Neural progenitor cell (in vitro differentiated cells): ENCODE measurements around the gene COL23A1. TPM values are rescaled to one million over a fixed set of nuclear protein-coding genes. Genes with fewer than 3 reads are reported as not detected.

Experiments
- DNase-seq: peaks from one replicate; pipeline ENCODE4 v3.0.0-alpha.2; 2016; ENCODE audit warnings: low spot score
- H2AFZ ChIP-seq: fragments of 200-600 bp; sonication (generic); replicated peaks from 2 replicates; pipeline ENCODE4 v1.6.1; 2016; ENCODE audit warnings: antibody characterized with exemption
- H3F3A ChIP-seq: fragments of 200-600 bp; sonication (generic); 2 replicates; pipeline ENCODE4 v1.6.1; 2016; ENCODE audit warnings: antibody characterized with exemption, low read depth
- H3K27ac ChIP-seq: fragments of 200-600 bp; sonication (generic); 2 replicates; pipeline ENCODE4 v1.5.1; 2016; ENCODE audit warnings: mild to moderate bottlenecking
- H3K27me3 ChIP-seq: fragments of 200-600 bp; sonication (generic); 2 replicates; pipeline ENCODE4 v1.6.1; 2016; ENCODE audit warnings: mild to moderate bottlenecking, moderate library complexity
- H3K36me3 ChIP-seq: fragments of 200-600 bp; sonication (generic); 2 replicates; pipeline ENCODE4 v1.5.1; 2016
- H3K4me1 ChIP-seq: fragments of 200-600 bp; sonication (generic); 2 replicates; pipeline ENCODE4 v1.6.1; 2016; ENCODE audit warnings: mixed run types
- H3K4me2 ChIP-seq: fragments of 200-600 bp; sonication (generic); 2 replicates; pipeline ENCODE4 v1.6.1; 2016
- H3K4me3 ChIP-seq: fragments of 200-600 bp; sonication (generic); 2 replicates; pipeline ENCODE4 v1.5.1; 2016
- H3K79me2 ChIP-seq: fragments of 200-600 bp; sonication (generic); 2 replicates; pipeline ENCODE4 v1.6.1; 2016; ENCODE audit warnings: low read depth
- H3K9ac ChIP-seq: fragments of 200-600 bp; sonication (generic); 2 replicates; pipeline ENCODE4 v1.6.1; 2016
- H3K9me3 ChIP-seq: fragments of 200-600 bp; sonication (generic); 2 replicates; pipeline ENCODE4 v1.5.1; 2016; ENCODE audit warnings: low read depth
- H4K20me1 ChIP-seq: fragments of 200-600 bp; sonication (generic); 2 replicates; pipeline ENCODE4 v1.6.1; 2016; ENCODE audit warnings: low read depth
- H3K27ac Mint-ChIP-seq: 3 replicates; pipeline ENCODE4 v1.8.0; 2021; ENCODE audit warnings: mixed read lengths
- H3K27me3 Mint-ChIP-seq: 2 replicates; pipeline ENCODE4 v1.8.0; 2022; ENCODE audit warnings: low read depth, mild to moderate bottlenecking, inconsistent platforms, moderate library complexity, mixed read lengths; ENCODE audit not compliant: insufficient read depth
- H3K36me3 Mint-ChIP-seq: 3 replicates; pipeline ENCODE4 v1.8.0; 2021; ENCODE audit warnings: mixed read lengths
- H3K4me1 Mint-ChIP-seq: 3 replicates; pipeline ENCODE4 v1.8.0; 2021; ENCODE audit warnings: mixed read lengths
- H3K4me3 Mint-ChIP-seq: 3 replicates; pipeline ENCODE4 v1.8.0; 2021; ENCODE audit warnings: mild to moderate bottlenecking, moderate library complexity, mixed read lengths
- H3K9me3 Mint-ChIP-seq: 3 replicates; pipeline ENCODE4 v1.8.0; 2020; ENCODE audit warnings: mixed read lengths
- CTCF ChIP-seq: fragments of 200-600 bp; sonication (generic); IDR thresholded peaks from 2 replicates; pipeline ENCODE4 v1.5.1; 2017; ENCODE audit warnings: antibody characterized with exemption, mild to moderate bottlenecking
- EZH2 ChIP-seq: fragments of 200-600 bp; sonication (generic); IDR thresholded peaks from 2 replicates; pipeline ENCODE4 v1.6.1; 2017; ENCODE audit warnings: antibody characterized with exemption, mild to moderate bottlenecking, moderate library complexity
- EZH2phosphoT487 ChIP-seq: fragments of 200-600 bp; sonication (generic); IDR thresholded peaks from 2 replicates; pipeline ENCODE4 v1.6.1; 2017; ENCODE audit warnings: antibody characterized with exemption
- total RNA-seq: library from RNA; depleted of rRNA; stranded (reverse); fragments of >200 nt; gene quantifications from 2 replicates; pipeline ENCODE4 v1.2.3, GENCODE V29; 2015; ENCODE audit warnings: low replicate concordance

COL23A1 gene
- total RNA-seq, 1 donor from 2014 or later: not detected

DNA sequence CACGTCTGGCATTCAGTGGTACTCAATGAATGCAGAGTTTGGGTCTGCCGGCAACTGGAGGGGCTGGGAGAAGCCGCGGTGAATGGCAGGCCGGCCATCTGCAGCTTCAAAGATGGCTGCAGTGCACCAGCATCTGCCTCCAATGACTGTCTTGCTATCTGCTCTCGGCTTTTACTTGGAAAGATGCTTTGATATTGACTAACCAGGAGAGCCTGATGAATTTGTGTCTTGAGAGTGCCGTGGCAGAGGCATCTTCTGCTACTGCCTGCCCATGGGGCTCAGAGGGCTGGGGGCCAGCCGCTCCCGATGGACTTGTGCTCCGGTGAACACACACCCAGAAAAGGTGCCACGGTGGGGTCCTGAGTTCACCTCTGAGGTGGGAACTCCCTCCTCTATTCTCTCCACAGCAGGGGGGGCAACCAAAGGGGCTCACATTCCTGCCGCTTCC, 164.5 kb downstream of the COL23A1 start:
- no peak for DNase-seq

DNA sequence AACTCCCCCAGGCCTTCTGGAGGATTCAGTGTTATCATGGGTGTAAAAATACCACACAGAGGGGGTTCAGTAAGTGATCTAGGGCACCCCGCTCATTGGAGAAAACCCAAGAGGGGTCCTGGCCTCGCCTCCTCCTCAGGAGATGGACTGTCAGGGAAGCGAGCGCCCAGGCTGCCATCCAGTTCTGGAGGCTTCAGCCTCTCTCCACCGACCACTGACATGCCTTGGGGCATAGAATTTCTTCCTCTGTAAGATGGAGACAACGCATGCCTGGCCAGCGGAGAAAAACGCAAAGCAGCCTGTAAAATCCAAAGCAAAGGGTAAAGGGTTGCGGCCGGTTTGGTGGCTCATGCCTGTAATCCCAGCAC, 165.4 kb downstream of the COL23A1 start:
- no peak overlapping the region for H3K9ac ChIP-seq
- no peaks in the 10 kb centered on the region for H3K36me3 ChIP-seq
- no peaks in the 10 kb centered on the region for H3K9me3 ChIP-seq
- no peak overlapping the region for H2AFZ ChIP-seq
- no peaks in the 10 kb centered on the region for H3K27me3 ChIP-seq
- no peak overlapping the region for H3K4me2 ChIP-seq
- Mint-ChIP-seq H3K27ac (peak overlapping the region; percentile 96), H3K9me3 (no peaks in the 10 kb centered on the region), H3K4me1 (peaks cover 87% of the 10 kb centered on the region), H3K36me3 (no peaks in the 10 kb centered on the region), H3K4me3 (no peak overlapping the region), H3K27me3 (no peaks in the 10 kb centered on the region)
- H3K4me3 ChIP-seq: no peak overlapping the region
- no peaks in the 10 kb centered on the region for H3K79me2 ChIP-seq
- peaks cover 20% of the 10 kb centered on the region for H3F3A ChIP-seq
- no peak overlapping the region for H3K27ac ChIP-seq
- TF ChIP-seq EZH2: no peak
- TF ChIP-seq CTCF: no peak
- H3K4me1 ChIP-seq: peaks cover 38% of the 10 kb centered on the region
- H4K20me1 ChIP-seq: no peaks in the 10 kb centered on the region
- DNase-seq: no peak

More for the DNA sequence above, 164.5 kb downstream of the COL23A1 start:
- Mint-ChIP-seq H3K27ac (peak overlapping the region; percentile 46), H3K4me3 (no peak overlapping the region), H3K9me3 (peaks cover under 1% of the 10 kb centered on the region), H3K27me3 (no peaks in the 10 kb centered on the region), H3K4me1 (peaks cover 86% of the 10 kb centered on the region), H3K36me3 (peaks cover under 1% of the 10 kb centered on the region)
- H3K9ac ChIP-seq: no peak overlapping the region
- H3K4me2 ChIP-seq: no peak overlapping the region
- H3K27ac ChIP-seq: no peak overlapping the region
- no peaks in the 10 kb centered on the region for H4K20me1 ChIP-seq
- H3K4me3 ChIP-seq: no peak overlapping the region
- H3F3A ChIP-seq: peaks cover 16% of the 10 kb centered on the region
- H3K36me3 ChIP-seq: no peaks in the 10 kb centered on the region
- peaks cover 34% of the 10 kb centered on the region for H3K4me1 ChIP-seq
- H3K9me3 ChIP-seq: no peaks in the 10 kb centered on the region
- TF ChIP-seq CTCF (no peak), EZH2phosphoT487 (no peak), EZH2 (no peak)
- H3K27me3 ChIP-seq: no peaks in the 10 kb centered on the region
- H2AFZ ChIP-seq: no peak overlapping the region
- no peaks in the 10 kb centered on the region for H3K79me2 ChIP-seq

DNA sequence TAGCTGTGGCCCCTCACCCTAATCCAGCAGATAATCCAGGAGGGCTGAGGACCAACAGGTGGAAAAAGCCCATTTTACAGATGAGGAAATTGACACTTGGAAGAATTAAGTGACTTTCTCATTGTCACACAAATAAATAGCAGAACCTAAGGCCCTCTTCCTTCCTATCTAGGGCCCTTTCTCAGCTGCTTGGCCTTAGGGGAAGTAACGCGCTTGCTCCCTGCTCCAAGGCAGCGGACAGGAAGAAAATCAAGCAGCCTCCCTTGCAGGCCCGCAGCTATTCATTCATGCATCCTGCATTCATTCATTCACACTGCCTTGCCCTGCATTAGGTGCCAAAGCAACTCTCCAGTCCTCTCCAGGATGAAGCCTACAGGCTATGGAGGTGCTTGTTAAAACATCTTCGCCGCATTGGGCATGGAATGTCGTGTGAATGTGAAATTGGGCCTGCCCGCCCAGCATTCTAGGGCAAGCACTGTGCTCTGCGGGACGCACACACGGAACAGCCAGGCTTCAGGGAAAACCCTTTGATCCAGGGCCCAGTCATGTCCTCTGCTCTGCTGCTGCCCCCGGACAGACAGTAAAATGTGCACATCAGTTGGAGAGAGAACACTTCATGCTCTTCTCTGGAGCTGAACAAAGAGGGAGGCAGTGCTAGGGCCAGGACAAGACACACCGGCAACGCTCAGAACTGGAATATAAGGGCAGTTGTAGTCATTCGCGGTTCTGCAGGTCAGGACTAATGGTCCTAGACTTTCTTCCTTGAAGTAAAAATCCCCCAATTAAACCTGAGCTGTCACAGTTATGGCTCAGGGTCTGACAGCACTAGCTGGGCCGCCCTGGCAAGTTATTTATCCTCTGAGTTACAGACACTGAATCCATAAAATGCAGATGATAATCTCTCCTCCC, 166.0 kb downstream of the COL23A1 start:
- no peaks in the 10 kb centered on the region for H3K27me3 ChIP-seq
- DNase-seq: no peak
- H4K20me1 ChIP-seq: no peaks in the 10 kb centered on the region
- peaks cover 26% of the 10 kb centered on the region for H3F3A ChIP-seq
- Mint-ChIP-seq H3K9me3 (no peaks in the 10 kb centered on the region), H3K4me1 (peaks cover 87% of the 10 kb centered on the region), H3K4me3 (peak overlapping the region; percentile 43), H3K27ac (peak overlapping the region; percentile 96), H3K36me3 (no peaks in the 10 kb centered on the region), H3K27me3 (no peaks in the 10 kb centered on the region)
- H3K36me3 ChIP-seq: no peaks in the 10 kb centered on the region
- no peak overlapping the region for H3K27ac ChIP-seq
- TF ChIP-seq EZH2phosphoT487 (no peak), CTCF (no peak), EZH2 (no peak)
- H3K4me2 ChIP-seq: no peak overlapping the region
- no peak overlapping the region for H3K9ac ChIP-seq
- no peaks in the 10 kb centered on the region for H3K9me3 ChIP-seq
- no peak overlapping the region for H3K4me3 ChIP-seq
- H3K4me1 ChIP-seq: peaks cover 42% of the 10 kb centered on the region
- H2AFZ ChIP-seq: peak overlapping the region; percentile 64
- no peaks in the 10 kb centered on the region for H3K79me2 ChIP-seq
